GM11168 (cell line): ENCODE data around the gene LAP3.

Experiments
- in situ Hi-C: fragments of 300-500 bp; cut with MboI; formaldehyde crosslinking; loops from one replicate; pipeline ENCODE4 v1.12.0; 2022; ENCODE audit warnings: low sequenced_read_pairs; ENCODE audit not compliant: unreplicated experiment

LAP3 gene

DNA sequence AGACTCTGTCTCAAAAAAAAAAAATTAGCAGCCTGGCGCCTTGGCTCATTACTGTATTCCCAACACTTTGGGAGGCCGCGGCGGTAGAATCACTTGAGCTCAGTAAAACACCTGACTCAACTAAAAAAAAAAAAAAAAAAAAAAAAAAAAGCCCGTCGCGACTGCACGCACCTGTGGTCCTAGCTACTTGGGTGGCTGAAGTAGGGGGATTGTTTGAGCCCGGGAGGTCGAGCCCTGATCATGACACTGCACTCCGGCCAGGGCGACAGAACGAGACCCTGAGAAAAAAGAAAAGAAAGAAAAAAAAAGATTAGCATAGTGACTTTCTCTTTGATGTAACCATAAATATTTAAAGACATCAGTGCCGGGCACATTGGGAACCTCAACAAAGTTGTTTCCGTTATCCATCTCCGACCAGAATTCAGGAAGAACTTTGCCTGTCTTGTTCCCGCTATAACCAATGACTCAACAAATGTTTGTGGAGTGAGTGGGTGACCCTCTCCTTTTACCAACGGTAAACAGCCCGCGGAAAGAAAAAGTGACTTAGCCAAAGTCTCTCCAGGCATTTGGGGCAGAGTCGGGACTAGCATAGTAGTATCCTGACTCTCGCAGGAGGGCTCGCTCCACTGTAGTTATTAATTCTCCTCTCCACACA lies 36.9 kb downstream of the LAP3 start:
- in situ Hi-C loops, result no loop called here

GRCh38 chr4:17614416-17615299 lies 37.7 kb downstream of the LAP3 start, which contains the start of gene MED28:
MED28 (plus strand) TSS chr4:17614641; CDS start chr4:17614655, 14 bp downstream.
- in situ Hi-C loops, result no loop called here

- in situ Hi-C loops, result no loop called here
These were observed 39.3 kb downstream of the LAP3 start for GRCh38 chr4:17616283-17616682.

- in situ Hi-C loops, result no loop called here
These were observed 41.9 kb downstream of the LAP3 start for GRCh38 chr4:17618926-17619325.

DNA sequence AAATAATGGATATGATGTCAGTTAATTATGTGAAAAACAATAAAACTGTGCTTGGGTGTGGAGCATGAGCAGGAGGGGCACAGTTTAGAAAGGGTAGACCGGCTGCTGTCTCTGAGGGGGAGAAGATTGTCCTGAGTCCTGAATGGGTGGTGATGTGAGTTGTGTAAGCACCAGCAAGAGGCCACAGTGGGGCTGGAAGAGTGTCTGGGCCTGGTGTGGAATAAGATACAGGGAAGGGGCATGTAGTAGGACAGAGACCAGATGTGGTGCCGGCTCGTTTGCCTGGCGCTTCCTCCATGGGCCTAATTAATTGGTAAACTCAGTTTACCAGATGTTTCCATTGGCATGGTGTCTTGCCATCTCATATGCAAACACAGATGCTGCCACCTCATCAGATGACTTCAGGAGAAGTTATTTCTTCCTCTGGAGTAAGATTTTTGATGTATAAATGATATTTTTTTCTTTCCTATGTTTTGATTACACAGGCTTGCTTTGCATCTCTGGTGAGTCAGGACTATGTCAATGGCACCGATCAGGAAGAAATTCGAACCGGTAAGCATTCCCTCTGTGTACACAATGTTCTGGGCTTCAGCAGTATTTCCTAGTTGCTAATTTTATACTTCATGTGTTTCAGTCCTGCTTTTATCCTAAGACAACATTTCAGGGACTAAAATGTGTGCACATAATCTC lies 42.6 kb downstream of the LAP3 start:
- in situ Hi-C loops, result no loop called here

DNA sequence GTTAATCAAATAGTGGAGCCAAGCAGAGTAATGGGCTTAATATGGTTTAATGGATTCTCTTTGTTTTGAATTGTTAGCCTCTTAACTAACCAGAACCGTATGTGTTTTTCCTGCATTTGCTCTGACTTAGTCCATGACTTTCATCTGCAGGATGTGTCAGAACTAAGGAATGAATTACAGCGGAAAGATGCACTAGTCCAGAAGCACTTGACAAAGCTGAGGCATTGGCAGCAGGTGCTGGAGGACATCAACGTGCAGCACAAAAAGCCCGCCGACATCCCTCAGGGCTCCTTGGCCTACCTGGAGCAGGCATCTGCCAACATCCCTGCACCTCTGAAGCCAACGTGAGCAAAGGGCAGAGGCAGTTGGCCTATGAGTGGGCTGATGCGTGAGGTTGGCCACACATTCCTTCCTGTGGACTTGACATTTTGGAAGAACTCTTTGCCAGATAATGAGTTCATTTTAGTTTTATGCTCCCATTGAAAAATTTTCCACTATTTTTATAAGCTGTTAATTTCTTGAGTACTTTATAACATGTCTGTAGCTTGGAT lies 46.5 kb downstream of the LAP3 start:
- in situ Hi-C loops, result no loop called here

DNA sequence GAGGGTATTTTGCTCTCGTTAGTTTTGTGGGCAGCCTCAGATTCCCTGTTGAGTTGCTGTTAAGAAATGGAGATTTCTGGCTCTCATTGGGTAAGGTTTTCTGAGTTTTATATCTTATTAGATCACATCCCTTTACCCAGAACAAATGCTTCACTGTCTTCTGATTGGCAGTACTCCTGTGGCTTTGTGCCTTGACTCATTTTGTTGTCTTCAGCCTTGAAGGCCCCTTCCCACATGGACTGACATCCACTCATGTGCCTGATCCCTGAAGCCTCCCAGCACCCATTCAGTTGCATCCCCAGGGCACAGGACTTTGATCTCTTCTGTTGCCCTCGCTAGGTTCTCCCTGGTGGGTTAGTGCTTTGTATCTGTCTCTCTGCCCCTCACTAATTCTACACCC lies 47.8 kb downstream of the LAP3 start:
- in situ Hi-C loops, result no loop called here

DNA sequence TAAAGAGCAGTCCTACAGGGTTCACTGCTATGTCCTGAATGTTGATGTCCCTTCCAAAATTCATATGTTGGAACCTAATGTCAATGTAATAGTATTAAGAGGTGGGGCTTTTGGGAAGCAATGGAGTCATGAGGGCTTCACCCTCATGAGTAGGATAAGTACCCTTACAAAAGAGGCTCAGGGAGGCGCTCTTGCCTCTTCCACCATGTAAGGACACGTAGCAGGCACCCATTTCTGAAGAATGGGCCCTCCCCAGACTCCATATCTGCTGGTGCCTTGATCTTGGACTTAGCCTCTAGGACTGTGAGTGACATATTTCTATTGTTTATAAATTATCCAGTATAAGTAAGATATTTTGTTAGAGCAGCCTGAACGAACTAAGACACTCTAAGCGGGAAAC lies 53.2 kb downstream of the LAP3 start:
- in situ Hi-C loops, result loop anchor here (5.0 kb wide), 1 partner anchor 83 kb away; no protein-coding TSS in a partner anchor

GRCh38 chr4:17633600-17633999 lies 56.6 kb downstream of the LAP3 start:
- in situ Hi-C loops, result loop anchor here (5.0 kb wide), 1 partner anchor 86 kb away; no protein-coding TSS in a partner anchor

DNA sequence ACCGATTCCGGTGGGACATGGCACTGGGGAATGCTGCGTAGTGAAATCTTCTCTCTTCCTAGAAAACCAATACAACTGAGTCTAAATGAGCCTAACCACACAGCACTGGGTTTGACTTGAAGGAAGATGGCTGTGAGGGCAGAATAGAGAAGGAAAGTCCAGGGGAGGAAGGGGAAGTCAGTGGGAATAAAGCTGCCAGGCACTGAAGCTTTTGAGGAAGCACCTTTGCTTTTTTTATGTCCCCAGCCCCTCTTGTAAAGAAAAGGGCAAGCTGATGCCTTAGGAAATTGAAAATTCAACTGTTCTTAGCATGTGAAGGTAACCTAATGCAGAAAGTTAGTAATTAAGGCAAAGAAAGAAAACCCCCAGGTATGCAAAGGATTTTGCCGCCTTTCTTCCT lies 58.1 kb downstream of the LAP3 start:
- in situ Hi-C loops, result no loop called here

DNA sequence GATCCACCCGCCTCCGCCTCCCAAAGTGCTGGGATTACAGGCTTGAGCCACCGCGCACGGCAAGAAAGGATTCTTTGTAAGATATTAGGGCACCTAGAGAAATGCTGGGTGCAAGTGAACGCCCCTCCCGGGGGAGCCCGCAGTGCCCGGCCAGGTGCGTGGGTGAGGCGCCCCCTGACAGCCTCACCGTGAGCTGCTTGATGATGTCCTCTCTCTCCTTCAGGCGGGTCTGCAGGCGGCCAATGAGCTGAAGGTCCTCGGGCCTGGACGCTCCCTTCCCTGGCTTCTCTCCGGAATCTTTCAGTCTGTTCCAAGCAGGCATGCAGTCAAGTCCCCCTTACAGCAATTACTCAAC lies 59.3 kb downstream of the LAP3 start:
- in situ Hi-C loops, result no loop called here

- in situ Hi-C loops, result no loop called here
These were observed 60.0 kb downstream of the LAP3 start for GRCh38 chr4:17636696-17637622.

DNA sequence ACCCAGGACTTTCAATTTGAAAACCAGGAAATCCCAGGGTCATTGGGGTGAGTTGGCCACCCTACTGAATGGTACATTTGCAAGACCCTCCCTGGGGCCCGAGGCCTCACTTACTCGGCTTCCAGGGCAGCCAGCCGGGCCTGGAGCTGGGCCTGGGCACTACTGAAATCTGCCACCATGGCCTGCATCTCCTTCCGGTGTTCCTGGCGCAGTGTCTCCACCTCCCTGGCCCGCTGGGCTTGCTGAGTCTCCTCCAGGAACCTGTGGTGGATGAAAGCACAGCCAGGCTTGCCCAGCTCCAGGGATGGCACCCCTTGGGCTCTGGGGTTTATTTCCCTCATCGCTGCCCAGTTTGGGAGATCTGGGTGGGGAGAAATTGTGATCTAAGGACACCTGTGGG lies 62.1 kb downstream of the LAP3 start:
- in situ Hi-C loops, result no loop called here

- in situ Hi-C loops, result no loop called here
These were observed 65.4 kb downstream of the LAP3 start for GRCh38 chr4:17642398-17642783.

DNA sequence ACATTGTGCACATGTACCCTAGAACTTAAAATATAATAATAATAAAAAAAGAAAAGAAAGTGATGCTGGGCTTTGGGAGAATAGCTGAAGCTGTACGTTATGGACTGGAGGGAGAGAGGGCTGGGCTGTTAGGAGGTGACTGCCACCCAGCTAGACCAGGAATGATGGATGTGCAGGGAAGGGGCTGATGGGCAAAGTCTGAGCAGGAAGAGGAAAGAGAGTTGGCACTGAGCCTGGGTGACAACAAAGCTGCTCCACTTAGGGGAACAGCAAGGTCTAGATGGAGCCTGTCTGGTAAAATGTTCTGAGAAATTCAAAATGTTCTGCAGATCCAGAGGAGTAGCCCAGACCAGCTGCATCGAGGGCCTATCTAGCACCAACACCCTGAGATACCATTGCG lies 69.7 kb downstream of the LAP3 start:
- in situ Hi-C loops, result no loop called here

DNA sequence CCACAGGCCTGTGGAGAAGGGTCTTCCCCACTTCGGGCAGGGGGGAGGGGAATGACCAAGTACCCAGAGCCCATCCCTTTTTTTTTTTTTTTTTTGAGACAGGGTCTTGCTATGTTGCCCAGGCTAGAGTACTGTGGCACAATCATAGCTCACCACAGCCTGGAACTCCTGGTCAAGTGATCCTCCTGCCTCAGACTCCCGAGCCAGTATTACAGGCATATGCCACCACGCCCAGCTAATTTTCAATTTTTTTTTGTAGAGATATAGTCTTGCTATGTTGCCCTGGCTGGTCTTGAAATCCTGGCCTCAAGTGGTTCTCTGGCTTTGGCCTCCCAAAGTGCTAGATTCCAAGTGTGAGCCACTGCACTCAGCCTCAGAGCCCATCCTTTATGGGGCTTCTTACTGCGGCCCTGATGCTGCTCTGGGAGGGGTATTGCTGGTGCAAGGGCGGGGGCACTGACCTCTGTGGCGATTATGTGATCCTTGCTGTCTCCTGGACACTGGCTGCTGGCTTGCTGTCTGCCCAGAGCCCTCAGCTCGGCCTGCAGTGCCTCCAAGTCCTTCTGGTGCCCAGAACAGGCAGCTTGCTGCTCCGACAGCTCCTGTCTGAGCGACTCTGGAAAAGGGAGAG lies 70.3 kb downstream of the LAP3 start:
- in situ Hi-C loops, result no loop called here

GRCh38 chr4:17647927-17648326 lies 70.9 kb downstream of the LAP3 start:
- in situ Hi-C loops, result no loop called here

DNA sequence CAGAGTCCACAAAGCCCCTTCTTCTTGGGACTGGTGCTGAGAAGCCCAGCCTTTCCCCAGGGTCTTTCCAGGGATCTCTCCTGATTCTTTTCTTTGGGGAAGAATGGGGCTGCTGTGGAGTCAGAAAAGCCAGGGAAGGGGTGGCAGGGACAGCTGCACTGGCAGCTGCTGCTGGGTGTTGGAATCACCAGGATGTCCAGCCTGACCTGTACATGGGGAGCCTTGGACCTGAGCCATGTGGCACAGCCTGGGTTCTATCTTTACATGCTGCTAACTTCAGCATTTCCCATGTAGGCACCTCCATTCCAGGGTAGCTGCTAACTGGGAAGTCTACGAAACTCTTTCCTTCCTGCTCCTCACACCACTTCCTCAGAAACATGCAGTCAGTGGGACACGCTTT lies 73.4 kb downstream of the LAP3 start:
- in situ Hi-C loops, result no loop called here

DNA sequence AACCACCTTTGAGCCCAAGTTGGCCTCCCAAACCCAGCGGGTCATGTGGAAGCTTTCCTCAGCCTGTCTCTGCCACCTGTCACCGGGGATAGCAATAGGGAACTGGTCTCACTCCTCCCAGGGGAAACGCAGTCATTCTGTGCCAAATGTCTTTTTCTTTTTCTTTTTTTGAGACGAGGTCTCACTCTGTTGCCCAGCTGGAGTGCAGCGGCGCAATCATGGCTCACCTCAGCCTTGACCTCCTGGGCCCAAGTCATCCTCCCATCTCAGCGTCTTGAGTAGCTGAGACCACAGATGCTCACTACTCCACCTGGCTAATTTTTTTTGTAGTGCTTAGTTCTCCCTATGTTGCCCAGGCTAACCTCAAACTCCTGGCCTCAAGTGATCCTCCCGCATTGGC lies 77.7 kb downstream of the LAP3 start:
- in situ Hi-C loops, result no loop called here
